SU-DHL-6 (cell line): ENCODE measurements around the gene GULP1.

ENCODE experiments used
- H2AFZ ChIP-seq: fragments of 200-600 bp; sonication (generic); 2 replicates; pipeline ENCODE4 v1.6.1; 2014; ENCODE audit warnings: low read depth, mild to moderate bottlenecking, moderate library complexity, mixed read lengths, antibody characterized with exemption, low read length; ENCODE audit not compliant: severe bottlenecking
- H3F3A ChIP-seq: fragments of 200-600 bp; shearing (Covaris generic); 2 replicates; pipeline ENCODE4 v1.6.0; 2016; ENCODE audit warnings: antibody characterized with exemption, mild to moderate bottlenecking; ENCODE audit not compliant: insufficient read depth
- H3K27ac ChIP-seq: fragments of 200-600 bp; sonication (generic); 2 replicates; pipeline ENCODE4 v1.5.1; 2016; ENCODE audit warnings: low read depth, mild to moderate bottlenecking, low read length, moderate library complexity, mixed read lengths
- H3K27me3 ChIP-seq: fragments of 200-600 bp; sonication (generic), shearing (Covaris generic); 2 replicates; pipeline ENCODE4 v1.6.0; 2014; ENCODE audit warnings: mild to moderate bottlenecking, low read length
- H3K36me3 ChIP-seq: fragments of 200-600 bp; sonication (generic); 2 replicates; pipeline ENCODE4 v1.6.1; 2014; ENCODE audit warnings: mild to moderate bottlenecking, low read length, mixed read lengths
- H3K4me2 ChIP-seq: fragments of 300-600, 200-600 bp; shearing (Covaris generic), sonication (generic); 2 replicates; pipeline ENCODE4 v1.6.0; 2014; ENCODE audit warnings: low read length, low read depth, mild to moderate bottlenecking; ENCODE audit not compliant: poor library complexity, severe bottlenecking
- H3K4me3 ChIP-seq: fragments of 200-600 bp; sonication (generic); 2 replicates; pipeline ENCODE4 v1.5.1; 2014; ENCODE audit warnings: antibody characterized with exemption, low read length, mild to moderate bottlenecking, mixed read lengths; ENCODE audit not compliant: insufficient read depth, poor library complexity, severe bottlenecking
- H3K79me2 ChIP-seq: fragments of 200-600 bp; sonication (generic); 2 replicates; pipeline ENCODE4 v1.6.1; 2014; ENCODE audit warnings: mild to moderate bottlenecking, low read length, moderate library complexity; ENCODE audit not compliant: insufficient read depth
- H3K9ac ChIP-seq: fragments of 200-600 bp; sonication (generic); 2 replicates; pipeline ENCODE4 v1.7.0; 2014; ENCODE audit warnings: mild to moderate bottlenecking, low read length
- H3K9me2 ChIP-seq: fragments of 200-600 bp; sonication (generic); replicated peaks from 2 replicates; pipeline ENCODE4 v1.6.1; 2014; ENCODE audit warnings: low read length; ENCODE audit not compliant: insufficient read depth
- H3K9me3 ChIP-seq: fragments of 200-600 bp; sonication (generic); 2 replicates; pipeline ENCODE4 v1.6.1; 2014; ENCODE audit warnings: low read length, mixed read lengths; ENCODE audit not compliant: insufficient read depth
- H4K20me1 ChIP-seq: fragments of 200-600 bp; sonication (generic); 2 replicates; pipeline ENCODE4 v1.6.1; 2014; ENCODE audit warnings: low read depth, mild to moderate bottlenecking, antibody characterized with exemption, low read length, moderate library complexity, mixed read lengths
- CTCF ChIP-seq: fragments of 200-600 bp; sonication (generic); IDR thresholded peaks from one replicate; pipeline ENCODE4 v1.5.1; 2017; ENCODE audit warnings: antibody characterized with exemption, mild to moderate bottlenecking, low read length, moderate library complexity; ENCODE audit not compliant: insufficient read depth, poor library complexity, severe bottlenecking
- EZH2phosphoT487 ChIP-seq: fragments of 200-600 bp; sonication (generic), shearing (Covaris generic); conservative IDR thresholded peaks from 2 replicates; pipeline ENCODE4 v1.6.1; 2018; ENCODE audit warnings: mild to moderate bottlenecking, antibody characterized with exemption, low read length, moderate library complexity, mixed read lengths

Gene GULP1

GRCh38 chr2:188435115-188435514, 143.4 kb downstream of the GULP1 start:
- H3K79me2 ChIP-seq: no peaks in the 10 kb centered on the region
- no peaks in the 10 kb centered on the region for H3K27me3 ChIP-seq
- H3K9me3 ChIP-seq: no peaks in the 10 kb centered on the region
- H3K9ac ChIP-seq: no peak overlapping the region
- H3K9me2 ChIP-seq: no peaks in the 10 kb centered on the region
- no peak overlapping the region for H3K4me3 ChIP-seq
- TF ChIP-seq EZH2phosphoT487 (no peak), CTCF (no peak)
- H2AFZ ChIP-seq: no peak overlapping the region
- H4K20me1 ChIP-seq: no peaks in the 10 kb centered on the region
- H3F3A ChIP-seq: no peaks in the 10 kb centered on the region
- no peak overlapping the region for H3K4me2 ChIP-seq
- no peak overlapping the region for H3K27ac ChIP-seq
- H3K36me3 ChIP-seq: no peaks in the 10 kb centered on the region

GRCh38 chr2:188437537-188437936, 145.9 kb downstream of the GULP1 start:
- Histone ChIP-seq H3K4me3 (no peak overlapping the region), H3K27me3 (no peaks in the 10 kb centered on the region), H3F3A (no peaks in the 10 kb centered on the region), H3K79me2 (no peaks in the 10 kb centered on the region), H3K9me2 (no peaks in the 10 kb centered on the region), H3K4me2 (no peak overlapping the region), H3K9me3 (no peaks in the 10 kb centered on the region), H3K9ac (no peak overlapping the region), H4K20me1 (no peaks in the 10 kb centered on the region), H3K36me3 (no peaks in the 10 kb centered on the region), H2AFZ (no peak overlapping the region), H3K27ac (no peak overlapping the region)
- TF ChIP-seq EZH2phosphoT487 (no peak), CTCF (no peak)

- H2AFZ ChIP-seq: no peak overlapping the region
- no peaks in the 10 kb centered on the region for H3K9me3 ChIP-seq
- H3F3A ChIP-seq: no peaks in the 10 kb centered on the region
- no peak overlapping the region for H3K4me3 ChIP-seq
- no peaks in the 10 kb centered on the region for H3K9me2 ChIP-seq
- TF ChIP-seq CTCF (no peak), EZH2phosphoT487 (no peak)
- no peak overlapping the region for H3K9ac ChIP-seq
- H3K27me3 ChIP-seq: no peaks in the 10 kb centered on the region
- H3K36me3 ChIP-seq: no peaks in the 10 kb centered on the region
- H3K27ac ChIP-seq: no peak overlapping the region
- H3K4me2 ChIP-seq: no peak overlapping the region
- no peaks in the 10 kb centered on the region for H4K20me1 ChIP-seq
- no peaks in the 10 kb centered on the region for H3K79me2 ChIP-seq
Measured at GRCh38 chr2:188439986-188440385, 148.3 kb downstream of the GULP1 start.

- Histone ChIP-seq H4K20me1 (no peaks in the 10 kb centered on the region), H3K79me2 (no peaks in the 10 kb centered on the region), H3K27me3 (no peaks in the 10 kb centered on the region), H3K4me3 (no peak overlapping the region), H3K9me2 (no peaks in the 10 kb centered on the region), H3K27ac (no peak overlapping the region), H2AFZ (no peak overlapping the region), H3K9ac (no peak overlapping the region), H3K4me2 (no peak overlapping the region), H3K9me3 (no peaks in the 10 kb centered on the region), H3K36me3 (no peaks in the 10 kb centered on the region), H3F3A (no peaks in the 10 kb centered on the region)
- TF ChIP-seq EZH2phosphoT487: no peak
- TF ChIP-seq CTCF: no peak
Measured at GRCh38 chr2:188440849-188441248, 149.2 kb downstream of the GULP1 start.
